Brain microvascular endothelial cell (primary cell): ENCODE data around the gene LMCD1.
A peak's percentile ranks its signal among the peaks of the same experiment; 100 is the strongest.

Source experiments
- DNase-seq: peaks from one replicate; pipeline ENCODE4 v3.0.0-alpha.2; 2020
- H3K27ac ChIP-seq: fragments of 250-450 bp; sonication (Bioruptor Pico); 2 replicates; pipeline ENCODE4 v1.5.1; 2020; ENCODE audit warnings: mild to moderate bottlenecking, moderate library complexity
- H3K27me3 ChIP-seq: fragments of 250-450 bp; sonication (Bioruptor Pico); replicated peaks from 2 replicates; pipeline ENCODE4 v1.5.1; 2020; ENCODE audit warnings: mild to moderate bottlenecking
- H3K36me3 ChIP-seq: fragments of 250-450 bp; sonication (Bioruptor Pico); replicated peaks from 2 replicates; pipeline ENCODE4 v1.5.1; 2020; ENCODE audit warnings: mild to moderate bottlenecking
- H3K4me3 ChIP-seq: 2 replicates; pipeline ENCODE4 v1.5.1; 2011; ENCODE audit warnings: low read depth, mild to moderate bottlenecking, control low read depth, low read length, moderate library complexity
- CTCF ChIP-seq: IDR thresholded peaks from 2 replicates; pipeline ENCODE4 v1.5.1; 2011; ENCODE audit warnings: low read depth, mild to moderate bottlenecking, moderate library complexity, low read length, control low read depth, inconsistent platforms; ENCODE audit errors: missing control alignments
- in situ Hi-C: cut with HindIII; loops from 2 replicates; pipeline ENCODE4 v1.10.0; 2017; ENCODE audit warnings: low sequenced_read_pairs, low pct_ligation_motif_present

Gene LMCD1

DNA sequence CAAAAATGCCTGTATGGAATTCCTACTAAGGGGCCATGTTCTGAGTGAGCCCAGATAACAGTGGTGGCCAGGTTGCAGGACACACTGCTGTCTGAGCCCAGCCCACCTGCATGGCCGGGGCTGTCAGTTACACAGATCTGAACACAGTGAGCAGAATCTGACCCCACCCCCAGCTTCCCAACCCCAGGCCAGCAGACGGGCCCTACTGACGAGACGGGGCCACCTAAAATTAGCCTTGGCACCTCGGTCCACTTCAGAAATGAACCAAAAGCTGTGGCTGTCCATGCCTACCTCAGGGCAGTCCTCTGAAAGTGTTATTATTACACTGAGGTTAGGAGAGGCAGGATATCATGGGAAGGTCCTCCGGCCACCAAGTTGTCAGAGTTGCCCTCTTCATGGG, 51.8 kb downstream of the LMCD1 start:
- Histone ChIP-seq H3K4me3 (no peak overlapping the region), H3K36me3 (peaks cover 30% of the 10 kb centered on the region), H3K27ac (no peak overlapping the region), H3K27me3 (no peaks in the 10 kb centered on the region)
- TF ChIP-seq CTCF: no peak
- in situ Hi-C loops: no loop called here
- no peak for DNase-seq

DNA sequence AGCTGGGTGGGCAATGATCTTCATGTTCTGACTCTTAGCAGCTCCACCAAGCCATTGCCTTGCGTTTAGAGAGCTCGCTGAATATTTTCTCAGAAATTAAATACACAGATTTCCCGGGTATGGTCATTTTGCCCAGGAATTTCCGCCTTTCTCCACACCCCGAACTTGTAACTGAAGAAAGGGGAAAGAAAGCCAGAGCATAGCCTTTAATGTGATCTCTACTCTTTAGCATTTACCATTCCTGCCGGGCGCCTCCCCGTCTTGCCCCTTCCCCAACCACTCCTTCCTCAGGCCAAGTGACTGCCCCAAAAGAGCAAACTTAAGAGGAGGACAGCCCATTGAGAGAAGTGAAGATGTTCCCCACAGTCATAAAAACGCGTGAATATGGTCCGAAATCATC, 53.1 kb downstream of the LMCD1 start:
- no peak for TF ChIP-seq CTCF
- Histone ChIP-seq H3K4me3 (no peak overlapping the region), H3K27me3 (no peaks in the 10 kb centered on the region), H3K27ac (peak overlapping the region; percentile 86), H3K36me3 (peaks cover 21% of the 10 kb centered on the region)
- DNase-seq: no peak
- in situ Hi-C loops: no loop called here

DNA sequence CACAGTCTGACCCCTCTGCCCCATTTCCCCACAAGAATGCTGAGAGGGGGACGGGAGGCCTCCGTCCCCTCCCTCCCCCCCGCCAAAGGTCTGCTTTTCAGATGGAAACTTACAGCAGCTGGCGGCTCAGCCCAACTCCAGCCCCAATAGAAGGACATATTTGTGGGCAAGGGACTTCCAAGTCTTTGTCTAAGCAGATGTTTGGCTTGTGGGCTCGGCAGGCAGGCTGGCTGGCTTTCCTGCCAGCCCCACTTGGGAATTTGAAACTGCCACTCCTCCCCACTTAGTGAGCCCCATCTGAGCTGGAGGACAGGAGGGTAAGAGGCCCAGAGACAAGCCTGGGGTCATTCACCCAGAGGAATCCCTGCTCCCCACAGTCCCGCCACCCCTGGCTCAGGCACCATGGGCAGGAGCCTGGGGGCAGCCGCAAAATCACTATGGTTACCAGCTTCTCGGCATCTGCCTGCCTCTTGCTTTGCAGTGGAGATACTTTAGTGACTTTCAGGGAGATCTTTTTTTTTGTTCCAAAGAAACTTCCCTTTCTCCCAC, 53.6 kb downstream of the LMCD1 start:
- DNase-seq: peak; percentile 82
- peaks cover 21% of the 10 kb centered on the region for H3K36me3 ChIP-seq
- H3K27me3 ChIP-seq: no peaks in the 10 kb centered on the region
- H3K4me3 ChIP-seq: no peak overlapping the region
- no peak for TF ChIP-seq CTCF
- in situ Hi-C loops: no loop called here
- peak overlapping the region; percentile 86 for H3K27ac ChIP-seq

- peaks cover 21% of the 10 kb centered on the region for H3K36me3 ChIP-seq
- H3K4me3 ChIP-seq: no peak overlapping the region
- TF ChIP-seq CTCF: no peak
- H3K27me3 ChIP-seq: no peaks in the 10 kb centered on the region
- H3K27ac ChIP-seq: peak overlapping the region; percentile 86
- no peak for DNase-seq
- in situ Hi-C loops: no loop called here
Observed at GRCh38 chr3:8555725-8556472, 54.3 kb downstream of the LMCD1 start.

- no peak for DNase-seq
- H3K27me3 ChIP-seq: no peaks in the 10 kb centered on the region
- no peak overlapping the region for H3K27ac ChIP-seq
- peaks cover 20% of the 10 kb centered on the region for H3K36me3 ChIP-seq
- in situ Hi-C loops: no loop called here
- TF ChIP-seq CTCF: no peak
- H3K4me3 ChIP-seq: no peak overlapping the region
Observed at GRCh38 chr3:8556473-8556869, 54.8 kb downstream of the LMCD1 start.
